ENCODE results near the gene GNAQ.
A peak's percentile ranks its signal among the peaks of the same experiment; 100 is the strongest.
"Not testable (repeated sequence)": the region's sequence is repeated elsewhere in the genome, so short reads cannot be mapped to it uniquely, and the experiment has no call there.

Gene GNAQ

GRCh38 chr9:77881111-77881510, 150.5 kb downstream of the GNAQ start:
- no peak for TF ChIP-seq JUND (IDR thresholded peaks at IDR 0.05; ENCODE audit: low read depth)
- DNase-seq (ENCODE audit: low read depth in 1 of 2, low spot score in 1 of 2): no peak
- in situ Hi-C loops (cut with HindIII; ENCODE audit: low pct_unique_long_range_greater_than_20kb, low sequenced_read_pairs): no loop called here

- TF ChIP-seq JUND (IDR thresholded peaks at IDR 0.05; ENCODE audit: low read depth): no peak
- in situ Hi-C loops (cut with HindIII; ENCODE audit: low pct_unique_long_range_greater_than_20kb, low sequenced_read_pairs): no loop called here
- DNase-seq (ENCODE audit: low read depth in 1 of 2, low spot score in 1 of 2): peak in 1 of 2 experiments; percentile 25
Measured at GRCh38 chr9:77879437-77879943, 152.1 kb downstream of the GNAQ start.

- in situ Hi-C loops (cut with HindIII; ENCODE audit: low pct_unique_long_range_greater_than_20kb, low sequenced_read_pairs); DNase-seq (ENCODE audit: low read depth in 1 of 2, low spot score in 1 of 2): not testable (repeated sequence)
Measured at GRCh38 chr9:77878793-77879192, 152.8 kb downstream of the GNAQ start.

GRCh38 chr9:77877976-77878375, 153.6 kb downstream of the GNAQ start:
- no peak for TF ChIP-seq JUND (IDR thresholded peaks at IDR 0.05; ENCODE audit: low read depth)
- no peak for DNase-seq (ENCODE audit: low read depth in 1 of 2, low spot score in 1 of 2)
- in situ Hi-C loops (cut with HindIII; ENCODE audit: low pct_unique_long_range_greater_than_20kb, low sequenced_read_pairs): no loop called here

- TF ChIP-seq JUND (IDR thresholded peaks at IDR 0.05; ENCODE audit: low read depth): no peak
Measured at GRCh38 chr9:77876590-77876989, 155.0 kb downstream of the GNAQ start.

GRCh38 chr9:77876091-77876490, 155.5 kb downstream of the GNAQ start:
- TF ChIP-seq JUND (IDR thresholded peaks at IDR 0.05; ENCODE audit: low read depth): no peak
- peak in 1 of 2 experiments; percentile 23 for DNase-seq (ENCODE audit: low read depth in 1 of 2, low spot score in 1 of 2)
- in situ Hi-C loops (cut with HindIII; ENCODE audit: low pct_unique_long_range_greater_than_20kb, low sequenced_read_pairs): no loop called here

More at GRCh38 chr9:77876590-77876989, 155.0 kb downstream of the GNAQ start:
- DNase-seq (ENCODE audit: low read depth in 1 of 2, low spot score in 1 of 2): no peak
- in situ Hi-C loops (cut with HindIII; ENCODE audit: low pct_unique_long_range_greater_than_20kb, low sequenced_read_pairs): no loop called here

- in situ Hi-C loops (cut with HindIII; ENCODE audit: low pct_unique_long_range_greater_than_20kb, low sequenced_read_pairs): no loop called here
- no peak for DNase-seq (ENCODE audit: low read depth in 1 of 2, low spot score in 1 of 2)
- no peak for TF ChIP-seq JUND (IDR thresholded peaks at IDR 0.05; ENCODE audit: low read depth)
Measured at GRCh38 chr9:77872863-77873262, 158.7 kb downstream of the GNAQ start.

- no peak for TF ChIP-seq JUND (IDR thresholded peaks at IDR 0.05; ENCODE audit: low read depth)
- in situ Hi-C loops (cut with HindIII; ENCODE audit: low pct_unique_long_range_greater_than_20kb, low sequenced_read_pairs): no loop called here
- DNase-seq (ENCODE audit: low read depth in 1 of 2, low spot score in 1 of 2): no peak
Measured at GRCh38 chr9:77872177-77872576, 159.4 kb downstream of the GNAQ start.

GRCh38 chr9:77871483-77871882, 160.1 kb downstream of the GNAQ start:
- no peak for DNase-seq (ENCODE audit: low read depth in 1 of 2, low spot score in 1 of 2)
- in situ Hi-C loops (cut with HindIII; ENCODE audit: low pct_unique_long_range_greater_than_20kb, low sequenced_read_pairs): no loop called here
- TF ChIP-seq JUND (IDR thresholded peaks at IDR 0.05; ENCODE audit: low read depth): no peak

GRCh38 chr9:77866878-77867277, 164.7 kb downstream of the GNAQ start:
- in situ Hi-C loops (cut with HindIII; ENCODE audit: low pct_unique_long_range_greater_than_20kb, low sequenced_read_pairs): no loop called here
- DNase-seq (ENCODE audit: low read depth in 1 of 2, low spot score in 1 of 2): no peak
- no peak for TF ChIP-seq JUND (IDR thresholded peaks at IDR 0.05; ENCODE audit: low read depth)

- in situ Hi-C loops (cut with HindIII; ENCODE audit: low pct_unique_long_range_greater_than_20kb, low sequenced_read_pairs): no loop called here
- DNase-seq (ENCODE audit: low read depth in 1 of 2, low spot score in 1 of 2): no peak
- TF ChIP-seq JUND (IDR thresholded peaks at IDR 0.05; ENCODE audit: low read depth): no peak
Measured at GRCh38 chr9:77865385-77866047, 166.1 kb downstream of the GNAQ start.

GRCh38 chr9:77864211-77864889, 167.3 kb downstream of the GNAQ start:
- peak in 1 of 2 experiments; percentile 43 for DNase-seq (ENCODE audit: low read depth in 1 of 2, low spot score in 1 of 2)
- no peak for TF ChIP-seq JUND (IDR thresholded peaks at IDR 0.05; ENCODE audit: low read depth)
- in situ Hi-C loops (cut with HindIII; ENCODE audit: low pct_unique_long_range_greater_than_20kb, low sequenced_read_pairs): no loop called here

- DNase-seq (ENCODE audit: low read depth in 1 of 2, low spot score in 1 of 2); in situ Hi-C loops (cut with HindIII; ENCODE audit: low pct_unique_long_range_greater_than_20kb, low sequenced_read_pairs): not testable (repeated sequence)
Measured at GRCh38 chr9:77863638-77864037, 168.0 kb downstream of the GNAQ start.

GRCh38 chr9:77860953-77861352, 170.7 kb downstream of the GNAQ start:
- in situ Hi-C loops (cut with HindIII; ENCODE audit: low pct_unique_long_range_greater_than_20kb, low sequenced_read_pairs); DNase-seq (ENCODE audit: low read depth in 1 of 2, low spot score in 1 of 2): not testable (repeated sequence)
